HG03558 (cell line): ENCODE measurements around the gene EME1.
"Not testable (repeated sequence)": the region's sequence is repeated elsewhere in the genome, so short reads cannot be mapped to it uniquely, and the experiment has no call there.

ENCODE experiments used
- ATAC-seq: cut with Tn5 transposase; IDR thresholded peaks from one replicate; pipeline ENCODE4 v1.9.1; 2021; ENCODE audit warnings: moderate number of reproducible peaks; ENCODE audit not compliant: unreplicated experiment; ENCODE audit errors: extremely low read depth

Gene EME1

GRCh38 chr17:50423553-50424159 lies 50.6 kb downstream of the EME1 start:
- no peak for ATAC-seq

GRCh38 chr17:50424246-50424995 lies 51.4 kb downstream of the EME1 start:
- ATAC-seq, result no peak

GRCh38 chr17:50424996-50425681 lies 52.1 kb downstream of the EME1 start:
- no peak for ATAC-seq

DNA sequence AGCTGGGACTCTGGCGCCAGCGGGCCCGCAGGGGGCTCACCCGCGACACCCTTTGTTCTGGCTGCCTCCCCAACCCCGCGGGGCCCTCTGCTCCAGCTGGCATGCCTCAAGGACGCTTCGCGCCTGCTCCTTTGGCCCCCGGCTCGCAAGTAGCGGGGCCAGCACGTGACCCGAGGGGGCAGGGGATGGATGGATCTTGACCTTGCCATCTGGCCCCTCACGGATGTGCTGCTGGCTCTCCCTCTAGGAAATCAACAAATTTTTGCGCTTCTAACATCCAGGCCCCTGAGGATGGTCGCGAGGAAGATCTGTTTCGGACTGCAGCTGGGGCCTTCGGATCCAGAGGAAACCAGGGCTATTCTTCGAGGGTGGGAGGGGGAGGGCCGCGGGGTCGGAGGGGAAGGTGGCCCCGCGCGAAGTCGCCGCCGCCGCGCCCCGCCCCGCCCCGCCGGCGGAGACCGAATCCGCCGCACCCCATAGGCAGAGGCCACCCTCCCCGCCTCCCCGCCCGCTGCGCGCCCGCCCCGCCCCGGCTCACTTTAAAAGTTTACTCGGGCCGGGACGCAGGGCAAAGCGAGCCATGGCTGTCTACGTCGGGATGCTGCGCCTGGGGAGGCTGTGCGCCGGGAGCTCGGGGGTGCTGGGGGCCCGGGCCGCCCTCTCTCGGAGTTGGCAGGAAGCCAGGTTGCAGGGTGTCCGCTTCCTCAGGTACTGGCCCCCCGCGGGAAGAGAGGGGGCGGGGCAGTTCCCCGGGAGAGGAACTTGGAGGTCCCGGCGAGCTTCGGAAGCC lies 52.8 kb downstream of the EME1 start, which contains the start of gene ACSF2:
TSS of gene ACSF2 (plus strand) at position 537 of the 790 bp plus-strand sequence. CDS start at position 581, 44 bp downstream.
- no peak for ATAC-seq

DNA sequence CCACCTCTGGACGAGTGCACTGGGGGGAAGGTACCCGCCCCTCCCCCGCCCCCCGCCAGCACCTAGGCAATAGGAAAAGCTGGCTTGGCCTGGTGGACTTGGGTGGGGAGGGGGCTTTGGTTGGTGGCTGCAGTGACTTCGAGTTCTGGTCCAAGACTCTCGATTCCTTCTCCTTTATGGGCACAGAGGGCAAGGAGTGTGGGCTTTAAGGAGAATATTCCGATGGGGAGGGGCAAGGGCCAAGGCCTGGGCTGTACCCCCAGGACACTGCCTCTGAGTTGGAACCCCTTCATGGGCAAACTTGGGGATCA lies 53.4 kb downstream of the EME1 start:
- no peak for ATAC-seq

DNA sequence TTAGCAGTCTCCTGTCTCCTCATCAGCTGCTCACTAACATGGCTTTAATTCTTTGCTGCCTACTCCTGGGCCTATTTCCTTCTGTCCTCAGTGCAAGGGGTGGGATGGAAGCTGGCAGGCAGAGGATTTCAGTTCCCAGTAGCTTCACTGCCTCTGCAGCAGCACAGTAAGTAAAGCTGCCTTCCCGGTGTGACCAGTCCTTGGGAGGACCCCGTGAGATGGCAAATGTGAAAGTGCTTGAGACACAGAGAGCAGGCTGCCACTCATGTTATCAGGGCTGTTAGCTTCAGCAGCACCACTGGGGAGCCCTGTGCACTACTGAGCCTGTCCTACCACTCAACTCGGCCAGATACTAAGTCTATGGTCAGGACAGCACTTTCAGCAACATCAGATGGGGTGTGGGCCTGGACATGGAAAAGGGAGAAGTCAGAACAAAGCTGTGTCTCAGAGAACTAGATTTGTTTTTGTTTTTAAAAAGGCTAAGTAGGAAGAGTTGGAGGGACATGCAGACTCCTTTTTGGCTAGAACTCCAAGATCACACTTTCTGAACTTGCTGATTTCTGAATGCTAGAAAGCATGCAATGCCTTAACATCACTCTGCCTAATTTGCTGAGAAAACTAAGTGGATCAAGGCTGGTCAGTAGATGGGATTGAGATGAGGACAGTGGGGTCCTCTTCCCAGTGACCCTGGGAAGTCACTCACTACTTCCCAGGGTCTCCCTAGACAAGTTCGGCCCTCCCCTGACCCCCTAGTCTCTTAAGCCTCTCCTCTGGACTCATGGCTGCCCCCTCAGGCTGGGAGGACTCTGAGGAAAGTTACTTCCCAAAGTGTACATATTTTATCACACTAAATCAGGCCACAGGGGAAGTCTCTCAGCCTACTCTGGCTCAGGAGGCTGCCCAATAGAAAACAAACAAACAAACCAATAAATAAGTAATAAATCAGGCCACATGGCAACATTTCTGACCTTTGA lies 54.1 kb downstream of the EME1 start:
- ATAC-seq, result no peak

- ATAC-seq, result not testable (repeated sequence)
Observed at GRCh38 chr17:50428126-50428525, 55.1 kb downstream of the EME1 start.

GRCh38 chr17:50428831-50429424 lies 55.9 kb downstream of the EME1 start:
- ATAC-seq, result no peak

GRCh38 chr17:50429793-50430192 lies 56.8 kb downstream of the EME1 start:
- ATAC-seq, result no peak
